Erythroblast (primary cell): Measurements from ENCODE around the gene DCST2.

Source experiments
- GATA1 ChIP-seq: IDR thresholded peaks from 2 replicates; pipeline ENCODE4 v1.6.1; 2011; ENCODE audit warnings: low read depth, mild to moderate bottlenecking, control low read depth, low read length, moderate library complexity
- POLR2A ChIP-seq: IDR thresholded peaks from 2 replicates; pipeline ENCODE4 v1.6.1; 2011; ENCODE audit warnings: mild to moderate bottlenecking, low read length

- TF ChIP-seq POLR2A (no peak), GATA1 (no peak)
These were observed 39.0 kb downstream of the DCST2 start for GRCh38 chr1:154994591-154994990.
